Prostate gland (tissue), 2 donors: ENCODE results near the gene FLVCR2. TPM values are rescaled to one million over a fixed set of nuclear protein-coding genes. Genes with fewer than 3 reads are reported as not detected.
A peak's percentile ranks its signal among the peaks of the same experiment; 100 is the strongest.

Experiments
- DNase-seq: peaks from one replicate; pipeline ENCODE4 v3.0.0-alpha.2; 2019; ENCODE audit warnings: low spot score
- H3K27ac ChIP-seq, 2 donors: fragments of 200-600 bp; sonication (generic); 2 replicates each; pipeline ENCODE4 v1.5.1; 2017 to 2019
- H3K27me3 ChIP-seq: fragments of 200-600 bp; sonication (generic); replicated peaks from 2 replicates; pipeline ENCODE4 v1.5.1; 2019; ENCODE audit not compliant: insufficient read depth
- H3K36me3 ChIP-seq, 2 donors: fragments of 200-600 bp; sonication (generic); 1 replicate in 1 of 2; 2 replicates in 1 of 2; pipeline versions ENCODE4 v1.5.1 to v1.8.1; 2017 to 2019
- H3K4me1 ChIP-seq: fragments of 200-600 bp; sonication (generic); replicated peaks from 2 replicates; pipeline ENCODE4 v1.5.1; 2019
- H3K4me3 ChIP-seq, 2 donors: fragments of 200-600 bp; sonication (generic); 2 replicates each; pipeline ENCODE4 v1.5.1; 2017 to 2019
- H3K9me3 ChIP-seq: fragments of 200-600 bp; sonication (generic); 2 replicates; pipeline ENCODE4 v1.5.1; 2017
- POLR2A ChIP-seq: fragments of 450-650 bp; IDR thresholded peaks from one replicate; pipeline ENCODE4 v1.6.1; 2016; ENCODE audit warnings: antibody characterized with exemption, mild to moderate bottlenecking
- POLR2AphosphoS5 ChIP-seq: sonication (generic); formaldehyde crosslinking; IDR thresholded peaks from one replicate; pipeline ENCODE4 v1.6.1; 2017; ENCODE audit warnings: antibody characterized with exemption
- WGBS: methylation state at CpG from one replicate; pipeline ENCODE4 v1.1.5; 2018; 5-methylcytosine and 5-hydroxymethylcytosine counted together
- intact Hi-C: fragments of 100-400 bp; cut with DNase I; formaldehyde crosslinking; loops from one replicate; pipeline ENCODE4 v1.14.2; 2022
- total RNA-seq, 2 donors: library from RNA; depleted of rRNA; stranded (reverse); fragments of >200 nt; gene quantifications; one replicate each; pipeline ENCODE4 v1.1.0, GENCODE V29; 2016
- TF ChIP-seq, protein P1 (sequence below), 4 experiments: fragments of 200-600 bp in 2 of 4; fragments of 450-650 bp in 2 of 4; sonication (generic) in 2 of 4; IDR thresholded peaks; 1 replicate in 3 of 4; 2 replicates in 1 of 4; pipeline ENCODE4 v1.5.1; 2016 to 2019; ENCODE audit warnings: antibody characterized with exemption in 4 of 4, mild to moderate bottlenecking in 2 of 4, moderate library complexity in 2 of 4

The FLVCR2 gene
- total RNA-seq, 2 donors from 2014 or later = 3.1 to 22.2 TPM

DNA sequence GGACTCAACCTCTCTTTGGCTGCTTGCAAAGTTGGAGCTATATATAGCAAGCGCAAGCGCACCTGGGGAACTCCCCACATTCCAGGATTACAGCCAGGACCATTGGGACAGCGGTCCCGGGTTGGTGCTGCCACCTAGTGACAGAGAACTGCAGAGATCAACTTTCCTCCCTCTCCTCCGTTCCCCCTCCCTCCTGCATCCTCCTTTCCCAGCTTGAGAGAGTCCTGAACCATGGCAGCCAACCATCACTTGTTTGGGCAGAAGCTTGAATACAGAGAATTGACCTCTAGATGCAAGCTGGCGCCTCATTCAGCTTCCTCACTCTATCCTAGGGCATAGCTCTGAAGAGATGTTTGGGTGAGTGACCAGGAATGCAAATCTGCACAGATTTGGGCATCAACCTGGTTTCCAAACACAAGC, 17.4 kb upstream of the FLVCR2 start:
- H3K9me3 ChIP-seq = no peaks in the 10 kb centered on the region
- WGBS = 0% methylated on average over 6 of the region's 6 CpGs
- TF ChIP-seq, protein P1, sequence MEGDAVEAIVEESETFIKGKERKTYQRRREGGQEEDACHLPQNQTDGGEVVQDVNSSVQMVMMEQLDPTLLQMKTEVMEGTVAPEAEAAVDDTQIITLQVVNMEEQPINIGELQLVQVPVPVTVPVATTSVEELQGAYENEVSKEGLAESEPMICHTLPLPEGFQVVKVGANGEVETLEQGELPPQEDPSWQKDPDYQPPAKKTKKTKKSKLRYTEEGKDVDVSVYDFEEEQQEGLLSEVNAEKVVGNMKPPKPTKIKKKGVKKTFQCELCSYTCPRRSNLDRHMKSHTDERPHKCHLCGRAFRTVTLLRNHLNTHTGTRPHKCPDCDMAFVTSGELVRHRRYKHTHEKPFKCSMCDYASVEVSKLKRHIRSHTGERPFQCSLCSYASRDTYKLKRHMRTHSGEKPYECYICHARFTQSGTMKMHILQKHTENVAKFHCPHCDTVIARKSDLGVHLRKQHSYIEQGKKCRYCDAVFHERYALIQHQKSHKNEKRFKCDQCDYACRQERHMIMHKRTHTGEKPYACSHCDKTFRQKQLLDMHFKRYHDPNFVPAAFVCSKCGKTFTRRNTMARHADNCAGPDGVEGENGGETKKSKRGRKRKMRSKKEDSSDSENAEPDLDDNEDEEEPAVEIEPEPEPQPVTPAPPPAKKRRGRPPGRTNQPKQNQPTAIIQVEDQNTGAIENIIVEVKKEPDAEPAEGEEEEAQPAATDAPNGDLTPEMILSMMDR (IDR thresholded peaks at IDR 0.05) = peak; percentile 82 to 93 (median 90)
- TF ChIP-seq POLR2A (no peak), POLR2AphosphoS5 (peak; percentile 90)
- DNase-seq = peak; percentile 90
- H3K36me3 ChIP-seq = no peaks in the 10 kb centered on the region
- no peak overlapping the region for H3K27ac ChIP-seq
- H3K4me3 ChIP-seq = no peak overlapping the region
- no peaks in the 10 kb centered on the region for H3K27me3 ChIP-seq
- intact Hi-C loops = loop anchor here (5.0 kb wide), 2 partner anchors 74 to 254 kb away; no protein-coding TSS in a partner anchor
- H3K4me1 ChIP-seq = no peaks in the 10 kb centered on the region

DNA sequence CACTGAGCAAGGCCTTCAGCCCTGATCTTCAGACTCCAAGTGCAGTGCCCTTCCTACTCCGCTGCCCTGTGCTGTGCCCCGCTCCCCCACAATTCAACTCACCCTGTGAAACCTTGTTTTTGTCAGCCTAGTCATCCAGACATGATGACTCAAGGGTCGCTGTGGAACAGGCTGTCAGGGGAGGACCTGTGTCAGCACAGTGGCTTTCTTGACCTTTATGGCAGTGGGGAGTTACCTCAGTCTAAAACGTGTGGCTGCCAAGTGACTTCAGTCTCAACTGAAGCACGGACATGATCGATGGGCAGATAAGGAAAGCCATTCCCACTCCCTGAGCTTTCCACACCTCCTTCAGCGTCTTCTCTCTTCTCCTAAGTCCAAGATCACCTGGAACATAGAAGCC, 16.3 kb upstream of the FLVCR2 start:
- no peaks in the 10 kb centered on the region for H3K4me1 ChIP-seq
- no peak overlapping the region for H3K27ac ChIP-seq
- no peak overlapping the region for H3K4me3 ChIP-seq
- no peak for DNase-seq
- H3K9me3 ChIP-seq = no peaks in the 10 kb centered on the region
- H3K36me3 ChIP-seq = no peaks in the 10 kb centered on the region
- no peak for TF ChIP-seq POLR2AphosphoS5
- no peak for TF ChIP-seq POLR2A
- TF ChIP-seq, protein P1 (IDR thresholded peaks at IDR 0.05) = no peak
- H3K27me3 ChIP-seq = no peaks in the 10 kb centered on the region
- intact Hi-C loops = loop anchor here (5.0 kb wide), 2 partner anchors 75 to 255 kb away; no protein-coding TSS in a partner anchor
- 60% methylated on average over 7 of the region's 7 CpGs for WGBS

DNA sequence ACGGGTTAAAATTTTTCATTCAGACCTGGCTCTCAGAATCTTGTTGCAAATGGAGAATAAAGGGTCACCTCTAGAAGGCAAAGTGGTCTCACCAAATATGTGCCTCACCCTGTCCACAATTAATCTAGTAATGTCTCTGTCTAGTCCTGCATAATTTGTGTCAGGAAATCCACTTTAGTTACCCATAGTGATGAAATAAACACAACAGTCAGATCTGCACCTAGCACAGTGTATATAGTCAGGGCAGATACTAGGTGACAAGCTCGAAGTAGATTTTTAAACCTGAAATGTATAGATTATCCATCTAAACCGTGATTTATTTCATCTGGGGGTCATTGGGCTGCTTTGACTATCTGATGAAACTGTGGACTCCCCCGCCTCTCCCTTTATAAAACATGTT, 15.9 kb upstream of the FLVCR2 start:
- Histone ChIP-seq H3K9me3 (no peaks in the 10 kb centered on the region), H3K27ac (no peak overlapping the region), H3K4me3 (no peak overlapping the region), H3K27me3 (no peaks in the 10 kb centered on the region), H3K36me3 (no peaks in the 10 kb centered on the region), H3K4me1 (no peaks in the 10 kb centered on the region)
- DNase-seq = no peak
- intact Hi-C loops = loop anchor here (5.0 kb wide), 2 partner anchors 75 to 255 kb away; no protein-coding TSS in a partner anchor
- 67% methylated on average over 4 of the region's 4 CpGs for WGBS
- TF ChIP-seq POLR2AphosphoS5 = no peak
- TF ChIP-seq POLR2A = no peak
- TF ChIP-seq, protein P1 (IDR thresholded peaks at IDR 0.05) = no peak

DNA sequence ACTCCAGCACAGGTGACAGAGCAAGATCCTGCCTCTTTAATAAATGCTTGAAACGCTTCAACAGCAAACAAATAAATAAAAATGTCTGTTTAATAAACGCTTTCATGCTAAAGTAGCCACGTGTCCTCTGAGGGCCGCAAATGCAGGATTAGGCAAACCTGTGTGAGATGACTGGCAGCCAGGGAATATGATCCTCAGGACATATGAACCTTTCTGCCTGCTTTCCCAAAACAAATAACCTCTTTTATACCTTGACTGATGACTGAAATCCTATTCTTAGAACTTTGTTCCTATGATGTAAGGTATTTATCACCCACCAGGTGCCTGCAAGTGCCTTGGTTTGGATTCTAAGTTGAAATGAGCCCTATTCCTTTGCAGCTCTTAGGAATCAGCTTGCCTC, 14.5 kb upstream of the FLVCR2 start:
- no peaks in the 10 kb centered on the region for H3K27me3 ChIP-seq
- H3K4me1 ChIP-seq = no peaks in the 10 kb centered on the region
- DNase-seq = no peak
- no peak overlapping the region for H3K4me3 ChIP-seq
- intact Hi-C loops = loop anchor here (5.0 kb wide), 2 partner anchors 77 to 257 kb away; no protein-coding TSS in a partner anchor
- H3K36me3 ChIP-seq = no peaks in the 10 kb centered on the region
- no peak overlapping the region for H3K27ac ChIP-seq
- TF ChIP-seq POLR2AphosphoS5 (no peak), POLR2A (no peak)
- TF ChIP-seq, protein P1 (IDR thresholded peaks at IDR 0.05) = no peak
- 37% methylated on average over 4 of the region's 4 CpGs for WGBS
- no peaks in the 10 kb centered on the region for H3K9me3 ChIP-seq

DNA sequence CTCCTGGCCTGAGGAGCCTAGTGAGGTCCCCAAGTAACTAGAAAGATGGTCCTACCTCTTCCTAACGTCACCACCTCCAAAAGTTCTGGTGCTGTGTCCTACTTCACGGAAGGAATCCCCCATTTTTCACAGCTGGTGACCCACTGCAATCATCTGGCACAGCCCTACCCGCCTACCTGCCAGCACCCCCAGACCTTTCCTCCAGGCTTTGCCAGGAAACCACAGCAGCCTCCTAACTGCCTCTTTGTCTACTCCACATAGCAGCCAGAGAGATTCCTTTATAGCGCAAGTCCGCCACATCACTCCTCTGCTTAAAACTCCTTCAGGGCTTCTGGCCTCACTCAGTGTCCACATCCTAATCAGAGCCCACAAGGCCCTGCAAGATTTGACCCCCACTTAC, 13.4 kb upstream of the FLVCR2 start:
- no peak for DNase-seq
- no peaks in the 10 kb centered on the region for H3K4me1 ChIP-seq
- H3K4me3 ChIP-seq = no peak overlapping the region
- no peak for TF ChIP-seq POLR2AphosphoS5
- TF ChIP-seq POLR2A = no peak
- TF ChIP-seq, protein P1 (IDR thresholded peaks at IDR 0.05) = no peak
- no peaks in the 10 kb centered on the region for H3K36me3 ChIP-seq
- H3K27me3 ChIP-seq = no peaks in the 10 kb centered on the region
- no peak overlapping the region for H3K27ac ChIP-seq
- H3K9me3 ChIP-seq = no peaks in the 10 kb centered on the region
- intact Hi-C loops = no loop called here
- WGBS = 91% methylated on average over 5 of the region's 5 CpGs
